GF-D8 (cell line): ENCODE results near the gene TRAPPC6A.

Experiments
- DNase-seq: peaks from one replicate; lab custom pipeline; 2025; lab: John Stamatoyannopoulos, UW

TRAPPC6A gene

DNA sequence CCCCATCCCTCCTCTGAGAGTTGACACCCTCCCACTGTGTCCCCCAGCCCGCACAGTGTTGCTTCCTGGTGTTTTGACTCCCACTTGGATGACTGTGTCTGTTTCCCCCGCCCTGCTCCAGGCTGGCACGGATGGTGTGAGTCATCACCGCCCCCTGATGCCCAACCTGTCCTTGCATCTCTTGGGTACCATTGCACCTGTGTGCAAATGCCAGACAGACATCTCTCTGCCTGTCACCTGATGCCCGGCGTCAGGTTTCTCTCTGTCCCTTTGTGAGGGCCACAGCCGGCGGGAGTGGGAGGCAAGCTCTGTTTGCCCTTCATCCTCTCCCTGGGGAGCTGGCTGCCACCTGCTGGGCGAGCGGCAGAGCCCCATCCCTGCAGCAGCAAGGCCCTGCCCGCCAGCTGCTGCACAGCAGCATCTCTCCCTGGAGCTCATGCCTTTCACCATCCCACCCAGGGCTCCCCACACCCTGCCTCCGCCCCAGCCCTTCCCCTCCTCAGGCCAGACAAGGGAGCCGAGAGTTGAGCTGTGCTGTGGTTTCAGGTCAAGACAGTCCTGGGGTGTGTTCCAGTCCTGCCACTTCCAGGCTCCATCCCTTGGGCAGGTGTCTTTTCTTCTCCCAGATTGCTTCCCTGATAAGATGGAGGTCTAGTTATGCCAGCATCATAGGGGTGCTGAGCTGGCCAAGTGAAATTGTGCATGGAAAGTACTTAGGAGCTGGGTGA is 47.0 kb downstream of the TRAPPC6A start:
- DNase-seq: no peak

DNA sequence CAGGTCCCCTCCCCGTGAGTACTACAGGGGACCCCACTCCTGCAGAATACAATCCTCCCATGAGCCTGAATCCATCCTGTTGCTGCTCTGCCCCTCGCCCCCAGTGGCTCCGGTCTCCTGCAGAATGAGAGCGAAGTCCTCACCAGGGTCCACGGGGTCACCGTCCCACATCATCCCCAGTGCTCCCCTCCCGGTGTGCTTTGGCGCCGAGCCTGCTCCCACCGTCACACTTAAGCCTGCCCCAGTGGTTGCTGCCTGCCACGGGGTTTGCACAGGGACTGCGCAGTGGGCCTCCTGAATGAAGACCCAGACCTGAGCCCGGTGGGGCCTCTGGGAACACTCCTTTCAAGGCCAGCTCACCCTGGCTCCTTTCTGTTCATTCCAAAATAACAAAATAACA is 47.8 kb downstream of the TRAPPC6A start:
- no peak for DNase-seq

GRCh38 chr19:45128806-45129205 is 49.2 kb downstream of the TRAPPC6A start:
- DNase-seq: no peak

GRCh38 chr19:45128146-45128545 is 49.9 kb downstream of the TRAPPC6A start:
- no peak for DNase-seq

DNA sequence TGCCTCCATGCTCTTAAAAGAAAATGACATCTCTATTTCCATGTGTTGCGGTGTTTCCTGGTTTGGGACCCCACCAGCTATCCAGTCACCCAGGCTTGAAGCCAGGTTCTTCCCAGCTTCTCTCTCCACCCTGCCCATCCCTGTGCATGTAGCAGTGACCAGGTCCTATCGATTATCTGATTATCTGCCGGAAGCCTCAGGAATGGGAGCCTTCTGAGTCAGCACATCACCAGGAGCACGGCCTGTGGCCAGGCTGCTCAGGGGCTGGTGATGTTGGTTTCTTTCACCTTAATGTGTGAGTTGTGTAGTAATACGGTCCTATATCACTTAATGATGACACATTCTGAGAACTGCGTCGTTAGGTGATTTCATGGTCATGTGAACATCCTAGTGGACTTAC is 51.4 kb downstream of the TRAPPC6A start:
- no peak for DNase-seq

GRCh38 chr19:45125975-45126493 is 52.0 kb downstream of the TRAPPC6A start:
- no peak for DNase-seq

GRCh38 chr19:45125360-45125759 is 52.7 kb downstream of the TRAPPC6A start:
- DNase-seq: no peak

DNA sequence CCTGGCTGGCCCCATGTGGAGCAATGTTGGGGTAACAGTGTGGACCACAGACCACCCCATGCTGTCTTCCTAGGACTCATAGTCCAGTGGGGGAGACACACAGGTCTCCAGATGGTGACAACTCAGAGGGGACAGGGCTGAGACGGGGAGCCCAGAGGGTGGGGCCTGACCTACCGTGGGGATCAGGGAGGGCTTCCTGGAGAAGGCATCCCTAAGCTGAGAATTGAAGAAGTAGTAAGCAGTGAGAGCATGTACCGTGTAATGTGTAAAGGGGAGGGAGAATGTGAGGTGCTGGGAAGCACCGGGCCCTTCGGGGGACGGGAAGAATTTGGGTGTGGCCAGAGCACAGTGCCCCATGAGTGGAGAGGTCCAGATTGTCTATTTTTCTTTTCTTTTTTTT is 54.0 kb downstream of the TRAPPC6A start:
- no peak for DNase-seq

DNA sequence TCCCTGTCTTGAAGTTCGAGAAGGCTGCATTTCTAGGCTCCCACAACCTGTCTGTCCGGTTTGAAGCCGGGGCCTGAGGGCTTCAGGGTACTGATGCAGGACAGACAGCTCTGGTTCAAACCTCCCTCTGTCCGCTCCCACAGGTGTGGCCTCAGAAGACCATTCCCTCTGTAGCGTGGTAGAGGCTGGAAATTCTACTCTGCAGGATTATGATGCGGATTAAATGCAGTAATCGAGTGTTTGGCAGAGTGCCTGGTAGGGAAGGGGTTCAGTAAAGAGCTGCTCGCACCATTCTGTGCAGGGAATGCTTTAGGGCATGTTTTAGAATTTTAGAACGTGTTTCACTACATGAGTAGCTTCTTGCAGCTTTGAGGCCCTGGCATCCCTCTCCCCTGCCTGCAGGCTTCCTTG is 54.6 kb downstream of the TRAPPC6A start:
- no peak for DNase-seq

GRCh38 chr19:45122832-45123231 is 55.2 kb downstream of the TRAPPC6A start:
- no peak for DNase-seq

DNA sequence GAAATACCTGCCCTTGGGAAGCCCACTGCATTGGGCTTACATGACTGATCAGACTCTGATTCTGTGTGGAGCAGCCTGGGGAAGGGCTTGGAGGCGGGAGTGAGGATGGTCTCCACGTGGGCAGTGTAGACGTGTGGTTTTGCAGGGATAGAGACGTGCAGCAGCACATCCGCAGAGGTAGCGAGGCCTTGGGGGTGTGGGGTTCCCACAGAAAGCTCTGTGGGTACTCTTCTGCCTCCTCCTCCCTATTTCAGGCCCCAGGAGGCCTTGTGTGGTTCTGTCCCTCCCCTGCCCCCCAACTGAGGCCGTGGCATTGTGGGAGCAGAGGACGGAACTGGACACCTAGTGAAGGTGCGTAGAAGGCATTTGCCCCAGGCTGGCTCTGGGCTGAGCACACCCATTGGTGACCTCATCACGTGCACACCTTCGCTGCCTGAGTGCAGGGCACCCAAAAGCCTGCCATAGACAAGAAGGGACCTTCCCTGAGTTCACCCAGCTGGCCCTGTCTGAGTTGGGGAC is 56.2 kb downstream of the TRAPPC6A start:
- no peak for DNase-seq

DNA sequence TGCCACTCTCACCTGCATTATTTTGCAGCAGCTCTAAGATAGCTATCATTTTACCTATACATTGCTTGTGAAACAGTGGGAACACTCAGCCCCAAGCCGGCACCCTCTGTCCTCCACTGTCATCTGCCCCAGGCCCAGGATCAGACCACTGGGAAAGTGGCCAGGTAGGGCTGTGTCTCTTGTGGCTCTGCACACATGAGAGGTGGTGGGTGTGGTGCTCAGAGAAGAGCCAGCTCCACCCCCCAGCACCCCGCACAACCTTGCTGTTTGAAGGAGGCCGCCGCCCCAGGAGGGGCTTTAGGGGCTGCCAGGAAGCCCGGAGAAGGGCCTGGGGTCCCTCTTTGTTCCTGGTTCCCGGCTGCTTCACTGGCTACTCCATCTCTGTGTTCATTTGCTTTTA is 58.5 kb downstream of the TRAPPC6A start:
- DNase-seq: no peak

GRCh38 chr19:45118591-45119355 is 59.3 kb downstream of the TRAPPC6A start:
- peak; percentile 37 for DNase-seq

DNA sequence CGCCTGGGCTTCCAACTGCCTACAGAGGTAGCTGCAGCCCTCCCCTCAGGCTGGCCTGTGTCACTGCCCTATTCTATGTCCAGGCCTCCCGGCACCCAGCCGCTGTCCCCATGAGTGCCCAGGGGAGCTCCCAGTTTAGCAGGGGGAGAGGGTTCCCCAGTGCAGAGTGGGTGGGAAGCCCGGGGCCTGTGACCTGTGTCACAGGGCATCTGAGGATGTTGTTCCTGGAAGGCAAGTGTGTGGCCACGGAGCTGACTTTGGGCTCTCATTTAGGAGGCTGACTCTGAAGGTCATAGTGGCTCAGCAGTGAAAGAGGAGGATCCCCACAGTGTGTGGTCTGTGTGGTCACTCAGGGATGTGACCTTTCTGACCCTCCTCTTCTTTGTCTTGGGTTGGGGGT is 59.9 kb downstream of the TRAPPC6A start:
- no peak for DNase-seq

GRCh38 chr19:45117671-45118070 is 60.4 kb downstream of the TRAPPC6A start:
- no peak for DNase-seq

GRCh38 chr19:45117167-45117594 is 60.9 kb downstream of the TRAPPC6A start:
- peak; percentile 85 for DNase-seq

GRCh38 chr19:45115809-45116615 is 62.0 kb downstream of the TRAPPC6A start:
- peak; percentile 65 for DNase-seq

DNA sequence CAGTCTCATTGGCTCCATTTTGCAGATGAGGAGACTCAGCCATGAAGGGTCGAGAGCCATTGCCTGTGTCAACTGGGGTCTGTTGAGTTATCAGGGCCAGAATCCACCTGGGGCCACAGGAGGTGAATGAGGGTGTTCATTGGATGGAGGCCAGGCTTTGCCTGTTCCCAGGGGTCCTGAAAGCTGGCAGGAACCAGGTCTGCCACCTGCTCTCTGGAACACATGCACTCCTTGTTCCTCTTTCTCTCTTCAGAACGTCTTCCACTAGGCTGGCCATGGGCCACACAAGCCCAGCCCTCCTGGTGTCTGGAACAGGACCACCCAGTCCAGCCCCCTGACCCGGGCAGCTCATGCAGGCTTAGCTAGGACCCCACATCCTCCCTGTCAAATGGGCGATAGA is 63.9 kb downstream of the TRAPPC6A start:
- no peak for DNase-seq

DNA sequence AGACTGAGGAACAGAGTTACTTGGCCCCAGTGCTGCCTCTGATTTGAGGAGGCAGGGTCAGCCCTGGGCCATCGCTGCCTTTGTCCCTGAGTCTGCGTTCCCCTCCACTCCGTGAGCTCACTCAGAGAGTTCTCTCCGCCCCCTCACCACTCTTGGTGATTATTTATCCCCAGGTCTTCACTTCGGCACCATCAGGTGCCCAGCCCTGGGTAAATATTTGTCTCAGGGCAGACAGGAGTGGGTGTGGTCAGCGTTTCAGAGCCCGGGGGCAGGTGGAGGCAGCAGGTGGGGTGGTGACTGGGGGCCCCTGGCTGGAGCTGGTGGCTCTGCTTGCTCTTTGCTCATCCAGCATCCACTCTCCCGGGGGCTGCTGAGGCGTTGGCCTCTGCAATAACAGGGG is 64.4 kb downstream of the TRAPPC6A start:
- no peak for DNase-seq
